Measurements from ENCODE around the gene SLF2.

- TF ChIP-seq CTCF (conservative IDR thresholded peaks at IDR 0.05), result no peak
- TF ChIP-seq ZFX (IDR thresholded peaks at IDR 0.05), result no peak
Observed at GRCh38 chr10:100897976-100898375, 14.8 kb upstream of the SLF2 start.

Measured in C4-2B (cell line).